ENCODE measurements around the gene ITPA. TPM values are rescaled to one million over a fixed set of nuclear protein-coding genes. Genes with fewer than 3 reads are reported as not detected.
A peak's percentile ranks its signal among the peaks of the same experiment; 100 is the strongest.

Gene ITPA
- total RNA-seq, 1 experiment from 2014 or later = 77.3 TPM

DNA sequence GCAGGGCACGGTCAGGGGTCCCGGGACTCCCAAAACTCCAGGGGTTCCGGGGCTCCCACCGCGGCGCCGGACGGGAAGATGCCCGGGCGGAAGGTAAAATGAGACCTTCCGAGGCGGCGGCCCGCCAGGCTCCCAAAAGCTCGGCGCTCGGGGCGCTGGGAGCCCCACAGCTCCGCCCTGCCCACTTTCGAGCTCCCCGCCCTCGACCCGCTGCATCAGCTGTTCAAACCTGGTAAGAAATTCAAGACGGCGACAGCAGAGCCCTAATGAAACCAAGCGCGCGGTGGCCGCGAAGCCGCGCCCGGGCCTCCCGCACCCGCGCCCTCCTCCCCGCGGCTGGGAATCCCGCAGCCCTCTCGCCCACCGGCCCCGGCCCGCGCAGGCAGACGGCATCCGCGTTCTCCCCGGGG is 29.3 kb downstream of the ITPA start:
- H3K4me1 ChIP-seq (ENCODE audit: control insufficient read depth in 1 of 2, insufficient read depth in 2 of 2, low read length in 2 of 2) = peaks cover 25 to 43% of the 10 kb centered on the region in 2 experiments
- TF ChIP-seq SRF (IDR thresholded peaks at IDR 0.05; ENCODE audit: low read depth) (no peak), TCF7L2 (IDR thresholded peaks at IDR 0.05; ENCODE audit: borderline replicate concordance, extremely low read depth, insufficient read depth, insufficient read length) (no peak), ZFX (IDR thresholded peaks at IDR 0.05) (0 out of 2 replicates have a peak, but pooled peaks have one; percentile 33)
- H3K79me2 ChIP-seq (ENCODE audit: insufficient read depth, low read length) = no peaks in the 10 kb centered on the region
- ChIA-PET RAD21 (ENCODE audit: low non-redundant PET in 1 of 2, low total read pairs in 2 of 2, uncharacterized antibody in 2 of 2, unreplicated experiment in 2 of 2) (no interaction called here), POLR2A (no interaction called here), CTCF (interaction anchor here (1.3 kb wide), 1 partner anchor 21 kb away, joined by 5 read pairs; no protein-coding TSS in a partner anchor)
- no peak overlapping the region for H2AFZ ChIP-seq (ENCODE audit: low read depth, low read length, poor library complexity, severe bottlenecking)
- peak overlapping the region; percentile 63 for H3K9ac ChIP-seq (ENCODE audit: low read length)
- peak overlapping the region; percentile 66 to 88 for H3K4me3 ChIP-seq (replicated peaks in 1 of 2; ENCODE audit: low read depth in 1 of 2, low read length in 2 of 2)
- H4K20me1 ChIP-seq (ENCODE audit: insufficient read depth) = no peaks in the 10 kb centered on the region
- H3K4me2 ChIP-seq (ENCODE audit: low read length) = peak overlapping the region; percentile 98
- BruUV-seq (replicated peaks) = no TSS peak
- H3K27me3 ChIP-seq (ENCODE audit: insufficient read depth, low read length) = no peaks in the 10 kb centered on the region
- ATAC-seq (peak; percentile 45), DNase-seq (ENCODE audit: low read depth, low spot score) (no peak)
- peaks cover 0 to 2% of the 10 kb centered on the region in 2 experiments; a peak in 1 of 4 replicates for H3K36me3 ChIP-seq (ENCODE audit: control insufficient read depth in 1 of 2, insufficient read depth in 2 of 2, low read length in 2 of 2)
- H3K9me2 ChIP-seq (ENCODE audit: insufficient read depth) = no peaks in the 10 kb centered on the region
- H3K27ac ChIP-seq (ENCODE audit: low read depth, low read length) = peak overlapping the region; percentile 90
- H3K9me3 ChIP-seq (ENCODE audit: control insufficient read depth in 1 of 2, insufficient read depth in 1 of 2, low read depth in 1 of 2, low read length in 2 of 2) = no peaks in the 10 kb centered on the region
- intact Hi-C loops (cut with micrococcal nuclease) = no loop called here

DNA sequence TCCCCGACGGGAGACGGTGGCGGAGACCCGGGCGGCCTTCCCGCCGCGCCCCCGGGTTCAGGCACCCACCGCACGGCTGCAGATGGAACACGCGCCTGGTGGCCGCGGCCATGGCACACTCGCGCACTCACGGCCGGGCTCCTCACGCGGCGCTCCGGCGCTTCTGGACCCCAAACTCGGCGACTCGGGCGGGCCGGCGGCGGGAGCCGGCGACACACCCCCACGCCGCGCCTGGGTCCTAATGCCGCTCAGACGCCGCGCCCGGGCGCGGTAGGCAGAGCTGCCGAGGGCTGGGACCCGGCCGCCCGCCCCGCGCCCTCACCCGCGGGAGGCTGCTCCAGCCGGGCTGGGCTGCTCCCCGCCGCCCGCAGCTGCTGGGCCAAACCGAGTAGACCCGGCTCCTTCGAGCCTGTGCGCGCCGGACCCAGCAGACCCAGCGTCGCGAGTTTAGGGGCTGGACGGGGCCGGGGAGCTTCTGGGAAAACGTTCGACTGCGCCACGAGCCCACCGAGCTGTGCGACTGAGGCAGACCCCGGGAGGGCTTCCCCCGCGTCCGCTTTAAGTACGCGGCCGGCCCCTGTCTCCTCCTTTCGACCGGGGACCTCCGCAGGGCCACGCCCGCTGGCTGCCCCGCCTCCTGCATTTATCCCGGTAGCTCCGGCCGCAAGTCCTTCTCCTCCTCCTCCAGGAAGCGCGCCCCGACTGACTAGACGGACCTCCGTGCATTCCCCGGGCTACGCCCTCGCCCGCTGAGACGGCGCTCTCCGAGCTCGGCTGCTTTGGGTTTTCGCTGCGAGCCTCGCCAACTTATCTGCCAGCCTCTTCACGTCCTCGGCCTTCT is 29.9 kb downstream of the ITPA start, which contains the start of gene SLC4A11:
Gene SLC4A11 (minus strand): TSS at position 165 of the 841 bp plus-strand sequence. CDS start 53 bp downstream, at position 112.
- ChIA-PET RAD21 (ENCODE audit: low non-redundant PET in 1 of 2, low total read pairs in 2 of 2, uncharacterized antibody in 2 of 2, unreplicated experiment in 2 of 2) (interaction anchor here in 1 of 2 experiments (0.5 kb wide), 1 partner anchor 77 kb away, joined by 3 read pairs; no protein-coding TSS in a partner anchor), CTCF (interaction anchor here (1.3 kb wide), 1 partner anchor 22 kb away, joined by 5 read pairs; no protein-coding TSS in a partner anchor), POLR2A (interaction anchor here (0.8 kb wide), 1 partner anchor 13 kb away, joined by 3 read pairs; no protein-coding TSS in a partner anchor)
- Histone ChIP-seq H3K27me3 (ENCODE audit: insufficient read depth, low read length) (no peaks in the 10 kb centered on the region), H2AFZ (ENCODE audit: low read depth, low read length, poor library complexity, severe bottlenecking) (peak within 1 kb of the TSS; percentile 83), H3K9me2 (ENCODE audit: insufficient read depth) (no peaks in the 10 kb centered on the region), H3K79me2 (ENCODE audit: insufficient read depth, low read length) (no peaks in the 10 kb centered on the region), H3K36me3 (ENCODE audit: control insufficient read depth in 1 of 2, insufficient read depth in 2 of 2, low read length in 2 of 2) (no peaks in the 10 kb centered on the region), H3K4me1 (ENCODE audit: control insufficient read depth in 1 of 2, insufficient read depth in 2 of 2, low read length in 2 of 2) (peaks cover 25 to 43% of the 10 kb centered on the region in 2 experiments), H3K4me3 (replicated peaks in 1 of 2; ENCODE audit: low read depth in 1 of 2, low read length in 2 of 2) (peak within 1 kb of the TSS; percentile 66 to 88), H4K20me1 (ENCODE audit: insufficient read depth) (no peaks in the 10 kb centered on the region), H3K4me2 (ENCODE audit: low read length) (peak within 1 kb of the TSS; percentile 98), H3K9ac (ENCODE audit: low read length) (peak within 1 kb of the TSS; percentile 63), H3K27ac (ENCODE audit: low read depth, low read length) (peak within 1 kb of the TSS; percentile 90), H3K9me3 (ENCODE audit: control insufficient read depth in 1 of 2, insufficient read depth in 1 of 2, low read depth in 1 of 2, low read length in 2 of 2) (no peaks in the 10 kb centered on the region)
- intact Hi-C loops (cut with micrococcal nuclease) = no loop called here
- peak; percentile 54 for DNase-seq (ENCODE audit: low read depth, low spot score)
- ATAC-seq = peak; percentile 81
- no TSS peak for BruUV-seq (replicated peaks)
- TF ChIP-seq, protein P1, sequence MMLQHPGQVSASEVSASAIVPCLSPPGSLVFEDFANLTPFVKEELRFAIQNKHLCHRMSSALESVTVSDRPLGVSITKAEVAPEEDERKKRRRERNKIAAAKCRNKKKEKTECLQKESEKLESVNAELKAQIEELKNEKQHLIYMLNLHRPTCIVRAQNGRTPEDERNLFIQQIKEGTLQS (IDR thresholded peaks at IDR 0.05) = no peak
- TF ChIP-seq SRF (IDR thresholded peaks at IDR 0.05; ENCODE audit: low read depth) (no peak), POLR2AphosphoS5 (IDR thresholded peaks at IDR 0.05; ENCODE audit: low read depth, low read length) (peak; percentile 60), ZFX (IDR thresholded peaks at IDR 0.05) (peak; percentile 19; the same call in 1 of the 2 replicates), EZH2phosphoT487 (IDR thresholded peaks at IDR 0.05; ENCODE audit: borderline replicate concordance) (no peak), TCF7L2 (IDR thresholded peaks at IDR 0.05; ENCODE audit: borderline replicate concordance, extremely low read depth, insufficient read depth, insufficient read length) (no peak), ELF1 (IDR thresholded peaks at IDR 0.05; ENCODE audit: borderline replicate concordance, low read depth) (no peak), POLR2A (IDR thresholded peaks at IDR 0.05; ENCODE audit: borderline replicate concordance, extremely low read depth, insufficient read depth, insufficient read length) (no peak), CBX3 (IDR thresholded peaks at IDR 0.05; ENCODE audit: low read depth) (no peak), FOSL1 (IDR thresholded peaks at IDR 0.05; ENCODE audit: low read depth) (no peak), SP1 (IDR thresholded peaks at IDR 0.05; ENCODE audit: low read depth) (peak; percentile 54; the same call in 1 of the 2 replicates), CEBPB (IDR thresholded peaks at IDR 0.05; ENCODE audit: low read depth) (no peak)
- TF ChIP-seq, protein P2, sequence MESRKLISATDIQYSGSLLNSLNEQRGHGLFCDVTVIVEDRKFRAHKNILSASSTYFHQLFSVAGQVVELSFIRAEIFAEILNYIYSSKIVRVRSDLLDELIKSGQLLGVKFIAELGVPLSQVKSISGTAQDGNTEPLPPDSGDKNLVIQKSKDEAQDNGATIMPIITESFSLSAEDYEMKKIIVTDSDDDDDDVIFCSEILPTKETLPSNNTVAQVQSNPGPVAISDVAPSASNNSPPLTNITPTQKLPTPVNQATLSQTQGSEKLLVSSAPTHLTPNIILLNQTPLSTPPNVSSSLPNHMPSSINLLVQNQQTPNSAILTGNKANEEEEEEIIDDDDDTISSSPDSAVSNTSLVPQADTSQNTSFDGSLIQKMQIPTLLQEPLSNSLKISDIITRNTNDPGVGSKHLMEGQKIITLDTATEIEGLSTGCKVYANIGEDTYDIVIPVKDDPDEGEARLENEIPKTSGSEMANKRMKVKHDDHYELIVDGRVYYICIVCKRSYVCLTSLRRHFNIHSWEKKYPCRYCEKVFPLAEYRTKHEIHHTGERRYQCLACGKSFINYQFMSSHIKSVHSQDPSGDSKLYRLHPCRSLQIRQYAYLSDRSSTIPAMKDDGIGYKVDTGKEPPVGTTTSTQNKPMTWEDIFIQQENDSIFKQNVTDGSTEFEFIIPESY (IDR thresholded peaks at IDR 0.05; ENCODE audit: extremely low read depth, insufficient replicate concordance, low read length) = no peak
- TF ChIP-seq, protein P3, sequence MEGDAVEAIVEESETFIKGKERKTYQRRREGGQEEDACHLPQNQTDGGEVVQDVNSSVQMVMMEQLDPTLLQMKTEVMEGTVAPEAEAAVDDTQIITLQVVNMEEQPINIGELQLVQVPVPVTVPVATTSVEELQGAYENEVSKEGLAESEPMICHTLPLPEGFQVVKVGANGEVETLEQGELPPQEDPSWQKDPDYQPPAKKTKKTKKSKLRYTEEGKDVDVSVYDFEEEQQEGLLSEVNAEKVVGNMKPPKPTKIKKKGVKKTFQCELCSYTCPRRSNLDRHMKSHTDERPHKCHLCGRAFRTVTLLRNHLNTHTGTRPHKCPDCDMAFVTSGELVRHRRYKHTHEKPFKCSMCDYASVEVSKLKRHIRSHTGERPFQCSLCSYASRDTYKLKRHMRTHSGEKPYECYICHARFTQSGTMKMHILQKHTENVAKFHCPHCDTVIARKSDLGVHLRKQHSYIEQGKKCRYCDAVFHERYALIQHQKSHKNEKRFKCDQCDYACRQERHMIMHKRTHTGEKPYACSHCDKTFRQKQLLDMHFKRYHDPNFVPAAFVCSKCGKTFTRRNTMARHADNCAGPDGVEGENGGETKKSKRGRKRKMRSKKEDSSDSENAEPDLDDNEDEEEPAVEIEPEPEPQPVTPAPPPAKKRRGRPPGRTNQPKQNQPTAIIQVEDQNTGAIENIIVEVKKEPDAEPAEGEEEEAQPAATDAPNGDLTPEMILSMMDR (IDR thresholded peaks at IDR 0.05 in 2 of 3, conservative IDR thresholded peaks at IDR 0.05 in 1 of 3; ENCODE audit: borderline replicate concordance in 1 of 3, insufficient read depth in 1 of 3, low read depth in 2 of 3, low read length in 2 of 3) = no peak

Measured in HCT116 (cell line).